H1 (cell line): ENCODE data around the gene MAP4K4. TPM values are rescaled to one million over a fixed set of nuclear protein-coding genes. Genes with fewer than 3 reads are reported as not detected.

Experiments used
- CTCF ChIA-PET: fragments of 300-600 bp; sonication (Branson Sonifier 250); formaldehyde crosslinking; loops from one replicate; lab custom pipeline; 2021; ENCODE audit not compliant: partially characterized antibody; lab: Charles Lee
- POLR2A ChIA-PET: fragments of 300-600 bp; sonication (Branson Sonifier 250); formaldehyde crosslinking; loops from one replicate; lab custom pipeline; 2021; ENCODE audit warnings: inconsistent platforms; ENCODE audit not compliant: partially characterized antibody; lab: Charles Lee
- DNase-seq, 2 experiments: peaks; one replicate each; pipeline versions ENCODE4 v3.0.0 to v3.0.0-alpha.2; 2010 to 2022; ENCODE audit warnings: low spot score in 2 of 2, low read depth in 1 of 2, mixed read lengths in 1 of 2
- FAIRE-seq: peaks from 2 replicates; lab custom pipeline; 2011; peaks lifted over from hg19 to GRCh38; lab: Jason Lieb, UNC
- H2AFZ ChIP-seq: 2 replicates; pipeline ENCODE4 v1.8.1; 2012; ENCODE audit warnings: low read length, inconsistent platforms
- H2AK5ac ChIP-seq: 2 replicates; pipeline ENCODE4 v1.6.1; 2013; ENCODE audit warnings: low read depth, low read length
- H2BK120ac ChIP-seq: replicated peaks from 2 replicates; pipeline ENCODE3; 2013; ENCODE audit warnings: low read depth, low read length, inconsistent platforms
- H2BK12ac ChIP-seq: 2 replicates; pipeline ENCODE4 v1.6.1; 2013; ENCODE audit warnings: low read depth, low read length
- H2BK15ac ChIP-seq: 2 replicates; pipeline ENCODE4 v1.6.1; 2013; ENCODE audit warnings: low read length
- H2BK20ac ChIP-seq: 2 replicates; pipeline ENCODE4 v1.6.1; 2013; ENCODE audit warnings: low read length
- H2BK5ac ChIP-seq: 2 replicates; pipeline ENCODE4 v1.6.1; 2013; ENCODE audit warnings: low read depth, low read length
- H3K14ac ChIP-seq: 2 replicates; pipeline ENCODE4 v1.6.1; 2013; ENCODE audit warnings: inconsistent platforms; ENCODE audit not compliant: insufficient read length
- H3K18ac ChIP-seq: 2 replicates; pipeline ENCODE4 v1.6.1; 2013; ENCODE audit warnings: low read length; ENCODE audit errors: extremely low read depth
- H3K23ac ChIP-seq: 2 replicates; pipeline ENCODE4 v1.6.1; 2013; ENCODE audit warnings: inconsistent platforms; ENCODE audit not compliant: insufficient read length
- H3K23me2 ChIP-seq: 2 replicates; pipeline ENCODE4 v1.6.1; 2013; ENCODE audit warnings: low read depth, low read length
- H3K27ac ChIP-seq: 2 replicates; pipeline ENCODE4 v1.6.1; 2011; ENCODE audit warnings: low read depth, low read length, inconsistent platforms
- H3K27me3 ChIP-seq, 4 experiments: replicated peaks in 1 of 4; 1 replicate in 1 of 4; 2 replicates in 3 of 4; pipeline versions ENCODE4 v1.6.1 to v1.8.1; 2011 to 2013; ENCODE audit warnings: low read length in 3 of 4, mild to moderate bottlenecking in 3 of 4, inconsistent platforms in 2 of 4, mixed read lengths in 2 of 4, moderate library complexity in 1 of 4; ENCODE audit not compliant: control insufficient read depth in 3 of 4, insufficient read depth in 3 of 4; ENCODE audit errors: extremely low read depth in 1 of 4
- H3K36me3 ChIP-seq, 4 experiments: 2 replicates each; pipeline versions ENCODE4 v1.6.1 to v1.8.1; 2011 to 2013; ENCODE audit warnings: mild to moderate bottlenecking in 4 of 4, low read length in 3 of 4, moderate library complexity in 2 of 4, control low read depth in 1 of 4, inconsistent platforms in 1 of 4; ENCODE audit not compliant: insufficient read depth in 4 of 4, control insufficient read depth in 2 of 4
- H3K4ac ChIP-seq: replicated peaks from 2 replicates; pipeline ENCODE3; 2013; ENCODE audit warnings: low read length, low read depth, mixed read lengths, inconsistent platforms; ENCODE audit not compliant: insufficient read length
- H3K4me1 ChIP-seq, 4 experiments: replicated peaks in 1 of 4; 1 replicate in 1 of 4; 2 replicates in 3 of 4; pipeline versions ENCODE4 v1.6.1 to v1.8.1; 2011 to 2013; ENCODE audit warnings: low read length in 3 of 4, inconsistent platforms in 2 of 4, mixed read lengths in 1 of 4; ENCODE audit not compliant: insufficient read depth in 4 of 4, control insufficient read depth in 3 of 4
- H3K4me2 ChIP-seq, 2 experiments: 2 replicates each; pipeline versions ENCODE4 v1.6.1 to v1.8.1; 2011 to 2013; ENCODE audit warnings: low read depth in 2 of 2, low read length in 2 of 2, control low read depth in 1 of 2, inconsistent platforms in 1 of 2, mild to moderate bottlenecking in 1 of 2; ENCODE audit not compliant: insufficient read depth in 1 of 2
- H3K4me3 ChIP-seq, 4 experiments: fragments of 200-600, 300-600 bp in 1 of 4; sonication (generic), shearing (Covaris generic), sonication (Bioruptor Twin) in 1 of 4; 2 replicates each; pipeline versions ENCODE4 v1.5.1 to v1.8.1; 2011 to 2016; ENCODE audit warnings: low read length in 4 of 4, low read depth in 3 of 4, control low read depth in 2 of 4, inconsistent platforms in 2 of 4, mild to moderate bottlenecking in 2 of 4, mixed read lengths in 1 of 4, moderate library complexity in 1 of 4; ENCODE audit not compliant: insufficient read depth in 2 of 4; ENCODE audit errors: extremely low read depth in 1 of 4
- H3K56ac ChIP-seq: replicated peaks from 2 replicates; pipeline ENCODE3; 2013; ENCODE audit warnings: low read depth, mild to moderate bottlenecking, mixed read lengths, low read length, inconsistent platforms; ENCODE audit not compliant: insufficient read length
- H3K79me1 ChIP-seq: 2 replicates; pipeline ENCODE4 v1.6.1; 2013; ENCODE audit warnings: low read depth, low read length, control low read depth
- H3K79me2 ChIP-seq, 2 experiments: 2 replicates each; pipeline versions ENCODE4 v1.6.1 to v1.8.1; 2012 to 2013; ENCODE audit warnings: low read length in 2 of 2, mild to moderate bottlenecking in 2 of 2, inconsistent platforms in 1 of 2; ENCODE audit not compliant: insufficient read depth in 2 of 2, control insufficient read depth in 1 of 2
- H3K9ac ChIP-seq, 4 experiments: replicated peaks in 1 of 4; 1 replicate in 1 of 4; 2 replicates in 3 of 4; pipeline versions ENCODE4 v1.6.1 to v1.8.1; 2011 to 2013; ENCODE audit warnings: low read depth in 3 of 4, low read length in 3 of 4, control low read depth in 2 of 4, mild to moderate bottlenecking in 2 of 4, moderate library complexity in 2 of 4, inconsistent platforms in 1 of 4; ENCODE audit errors: extremely low read depth in 1 of 4
- H3K9me3 ChIP-seq, 2 experiments: 2 replicates each; pipeline versions ENCODE4 v1.6.1 to v1.8.1; 2012 to 2013; ENCODE audit warnings: mild to moderate bottlenecking in 2 of 2, moderate library complexity in 2 of 2, control low read depth in 1 of 2, inconsistent platforms in 1 of 2, low read depth in 1 of 2, low read length in 1 of 2, mixed read lengths in 1 of 2; ENCODE audit not compliant: insufficient read depth in 2 of 2
- H4K20me1 ChIP-seq, 2 experiments: replicated peaks in 1 of 2; 2 replicates each; pipeline versions ENCODE3 to v1.8.1; 2011 to 2013; ENCODE audit warnings: inconsistent platforms in 2 of 2, low read length in 2 of 2, mild to moderate bottlenecking in 1 of 2; ENCODE audit not compliant: insufficient read depth in 2 of 2, control insufficient read depth in 1 of 2
- H4K5ac ChIP-seq: 2 replicates; pipeline ENCODE4 v1.6.1; 2013; ENCODE audit warnings: low read length, low read depth, mixed read lengths, inconsistent platforms; ENCODE audit not compliant: insufficient read length
- H4K8ac ChIP-seq: 2 replicates; pipeline ENCODE4 v1.8.0; 2013; ENCODE audit warnings: mild to moderate bottlenecking, moderate library complexity, low read length, inconsistent platforms; ENCODE audit not compliant: insufficient read depth; ENCODE audit errors: extremely low read depth
- H4K91ac ChIP-seq: replicated peaks from 2 replicates; pipeline ENCODE3; 2013; ENCODE audit warnings: low read length, mixed read lengths, inconsistent platforms; ENCODE audit not compliant: insufficient read length
- BRCA1 ChIP-seq: IDR thresholded peaks from 2 replicates; pipeline ENCODE4 v1.6.1; 2012; ENCODE audit warnings: low read depth, low read length, improper control_type of control experiment
- CEBPB ChIP-seq: IDR thresholded peaks from 2 replicates; pipeline ENCODE4 v1.6.1; 2012; ENCODE audit warnings: low read depth, low read length
- GABPA ChIP-seq: IDR thresholded peaks from 2 replicates; pipeline ENCODE4 v1.6.1; 2011; ENCODE audit warnings: mild to moderate bottlenecking, low read length, moderate library complexity, borderline replicate concordance; ENCODE audit not compliant: insufficient read depth
- KDM1A ChIP-seq: fragments of 200-600, 300-600 bp; sonication (generic); IDR thresholded peaks from 2 replicates; pipeline ENCODE4 v1.7.1; 2016; ENCODE audit warnings: mild to moderate bottlenecking, low read length, borderline replicate concordance
- KDM4A ChIP-seq: IDR thresholded peaks from one replicate; pipeline ENCODE4 v1.7.1; 2012; ENCODE audit warnings: low read depth, mild to moderate bottlenecking, moderate library complexity, low read length, inconsistent platforms; ENCODE audit not compliant: severe bottlenecking
- PHF8 ChIP-seq: fragments of 200-600 bp; sonication (generic); conservative IDR thresholded peaks from 2 replicates; pipeline ENCODE4 v1.7.1; 2012; ENCODE audit warnings: low read depth, mild to moderate bottlenecking, inconsistent platforms, low read length, moderate library complexity
- POLR2AphosphoS5 ChIP-seq: IDR thresholded peaks from 2 replicates; pipeline ENCODE4 v1.6.1; 2011; ENCODE audit warnings: low read depth, low read length
- POU5F1 ChIP-seq: IDR thresholded peaks from 2 replicates; pipeline ENCODE4 v1.6.1; 2011; ENCODE audit warnings: low read depth, mild to moderate bottlenecking, low read length, moderate library complexity
- RAD21 ChIP-seq, 2 experiments: IDR thresholded peaks in 1 of 2; conservative IDR thresholded peaks in 1 of 2; 2 replicates each; pipeline ENCODE4 v1.6.1; 2011; ENCODE audit warnings: low read depth in 2 of 2, low read length in 2 of 2, improper control_type of control experiment in 1 of 2, inconsistent platforms in 1 of 2, mild to moderate bottlenecking in 1 of 2, moderate library complexity in 1 of 2
- RBBP5 ChIP-seq: IDR thresholded peaks from 2 replicates; pipeline ENCODE4 v1.7.1; 2012; ENCODE audit warnings: low read depth, mild to moderate bottlenecking, inconsistent platforms, low read length, moderate library complexity, borderline replicate concordance
- SAP30 ChIP-seq: fragments of 300-600 bp; sonication (generic); IDR thresholded peaks from 2 replicates; pipeline ENCODE4 v1.7.1; 2012; ENCODE audit warnings: low read length, moderate library complexity, mild to moderate bottlenecking, inconsistent platforms; ENCODE audit not compliant: insufficient read depth, insufficient replicate concordance
- SIX5 ChIP-seq: IDR thresholded peaks from 2 replicates; pipeline ENCODE4 v1.6.1; 2011; ENCODE audit warnings: mild to moderate bottlenecking, low read depth, low read length
- TAF1 ChIP-seq: IDR thresholded peaks from 2 replicates; pipeline ENCODE4 v1.6.1; 2011; ENCODE audit warnings: mild to moderate bottlenecking, low read depth, low read length
- WGBS, 2 experiments: shearing (Covaris generic) in 1 of 2; methylation state at CpG; one replicate each; pipeline versions ENCODE4 v1.1.6 to v1.1.7; 2013 to 2015; ENCODE audit warnings: low lambda C conversion rate in 2 of 2, mixed read lengths in 2 of 2, inconsistent platforms in 1 of 2, low coverage in 1 of 2, missing lambda C conversion rate in 1 of 2; ENCODE audit not compliant: insufficient replicate concordance in 2 of 2, insufficient coverage in 1 of 2, insufficient read length in 1 of 2; ENCODE audit errors: extremely low coverage in 1 of 2, missing lambda C conversion rate in 1 of 2; 5-methylcytosine and 5-hydroxymethylcytosine counted together
- polyA plus RNA-seq, 7 experiments: library from polyadenylated mRNA; depleted of rRNA in 3 of 7; stranded (reverse) in 5 of 7; unstranded in 2 of 7; fragments of >200 nt in 5 of 7; fragments of 200-250 nt in 2 of 7; gene quantifications; 1 replicate in 5 of 7; 2 replicates in 1 of 7; 4 replicates in 1 of 7; pipeline versions ENCODE4 v1.2.1 to v1.2.3, GENCODE V29; 2011 to 2013; ENCODE audit warnings: missing spikeins in 2 of 7, mixed read lengths in 2 of 7
- total RNA-seq: library from RNA; stranded (reverse); fragmentation: NEBNext Ultra II Directional; extraction: Animal tissue kit (Norgen Biotek cat#: 25700); gene quantifications from 2 replicates; pipeline ENCODE4 v1.2.1, GENCODE V29; 2021

The MAP4K4 gene
- total and polyA plus RNA-seq, 2 of the 8 experiments (the other 6 are each of a cell fraction or from before 2014, with no cell fraction given) = 53.2 to 138 TPM

GRCh38 chr2:101690547-101691152 is 6.9 kb upstream of the MAP4K4 start:
- Histone ChIP-seq H3K4me3 (no peak overlapping the region), H4K91ac (no peak overlapping the region), H2BK12ac (no peak overlapping the region), H3K4ac (no peak overlapping the region), H3K18ac (no peak overlapping the region), H2BK15ac (no peak overlapping the region), H3K36me3 (no peaks in the 10 kb centered on the region), H2BK120ac (no peak overlapping the region), H2AFZ (no peak overlapping the region), H4K5ac (no peak overlapping the region), H4K20me1 (no peaks in the 10 kb centered on the region), H3K9ac (no peak overlapping the region), H2BK5ac (no peak overlapping the region), H3K4me1 (no peaks in the 10 kb centered on the region), H3K56ac (no peak overlapping the region), H3K79me1 (no peaks in the 10 kb centered on the region), H3K14ac (no peak overlapping the region), H3K23me2 (no peaks in the 10 kb centered on the region), H2BK20ac (no peak overlapping the region), H3K27me3 (0 out of 7 replicates have a peak, but pooled peaks cover 0 to 2% (median 0%) of the 10 kb centered on the region in 4 experiments), H4K8ac (no peak overlapping the region), H3K27ac (no peak overlapping the region), H3K23ac (no peak overlapping the region), H3K4me2 (no peak overlapping the region), H2AK5ac (no peak overlapping the region), H3K79me2 (no peaks in the 10 kb centered on the region), H3K9me3 (0 out of 4 replicates have a peak, but pooled peaks cover 0 to 2% of the 10 kb centered on the region in 2 experiments)
- POLR2A ChIA-PET = no interaction called here
- DNase-seq = no peak
- WGBS, 2 experiments = 91% methylated on average over 2 of the region's 2 CpGs; no CpG with 5 or more reads in 1 of the 2 experiments
- no peak for FAIRE-seq
- CTCF ChIA-PET = interaction anchor here (0.8 to 1.9 kb wide), 3 partner anchors 8 to 140 kb away, joined by 3 to 4 read pairs (median 3); no protein-coding TSS in a partner anchor
- TF ChIP-seq POU5F1 = no peak
- TF ChIP-seq RAD21 (IDR thresholded peaks at IDR 0.05 in 1 of 2, conservative IDR thresholded peaks at IDR 0.05 in 1 of 2; ENCODE audit: low read depth in 2 of 2, low read length in 2 of 2) = no peak
- TF ChIP-seq SIX5 = no peak
- TF ChIP-seq TAF1 = no peak
- TF ChIP-seq BRCA1 = no peak
- no peak for TF ChIP-seq RBBP5
- TF ChIP-seq PHF8 = no peak
- no peak for TF ChIP-seq KDM1A
- no peak for TF ChIP-seq CEBPB
- no peak for TF ChIP-seq KDM4A
- TF ChIP-seq SAP30 = no peak
- TF ChIP-seq POLR2AphosphoS5 = no peak
- no peak for TF ChIP-seq GABPA
